OCI-LY3 (cell line): ENCODE data around the gene SEMA4A.

Experiments used
- CTCF ChIP-seq: fragments of 200-600, 300-600 bp; sonication (generic); IDR thresholded peaks from 2 replicates; pipeline ENCODE4 v1.5.1; 2014; ENCODE audit warnings: antibody characterized with exemption, low read length, low read depth
- EZH2phosphoT487 ChIP-seq: fragments of 200-600 bp; shearing (Covaris generic); IDR thresholded peaks from 2 replicates; pipeline ENCODE4 v1.6.1; 2018; ENCODE audit warnings: antibody characterized with exemption, mixed run types, low read depth

DNA sequence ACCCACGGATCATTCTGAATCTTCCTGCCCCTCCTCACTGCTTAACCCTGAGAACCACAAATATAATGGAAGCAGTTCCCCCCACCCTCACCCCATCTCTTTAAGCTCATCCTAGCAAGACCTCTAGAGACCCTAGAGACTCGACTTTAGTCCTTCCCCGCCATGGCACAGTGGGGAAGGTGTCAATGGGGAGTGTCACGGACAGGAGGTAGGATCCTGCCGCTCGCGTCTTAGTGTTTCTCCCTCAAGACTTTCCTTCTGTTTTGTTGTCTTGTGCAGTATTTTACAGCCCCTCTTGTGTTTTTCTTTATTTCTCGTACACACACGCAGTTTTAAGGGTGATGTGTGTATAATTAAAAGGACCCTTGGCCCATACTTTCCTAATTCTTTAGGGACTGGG is 58.7 kb downstream of the SEMA4A start:
- no peak for TF ChIP-seq CTCF
- TF ChIP-seq EZH2phosphoT487: no peak
